ENCODE results near the gene DNAJC22.
"Not testable (repeated sequence)": the region's sequence is repeated elsewhere in the genome, so short reads cannot be mapped to it uniquely, and the experiment has no call there.

The DNAJC22 gene

GRCh38 chr12:49375406-49375805 is 28.7 kb downstream of the DNAJC22 start:
- H3K4me3 ChIP-seq (ENCODE audit: low read length): no peak overlapping the region
- no peak for DNase-seq (ENCODE audit: low read depth)
- TF ChIP-seq, protein P1, sequence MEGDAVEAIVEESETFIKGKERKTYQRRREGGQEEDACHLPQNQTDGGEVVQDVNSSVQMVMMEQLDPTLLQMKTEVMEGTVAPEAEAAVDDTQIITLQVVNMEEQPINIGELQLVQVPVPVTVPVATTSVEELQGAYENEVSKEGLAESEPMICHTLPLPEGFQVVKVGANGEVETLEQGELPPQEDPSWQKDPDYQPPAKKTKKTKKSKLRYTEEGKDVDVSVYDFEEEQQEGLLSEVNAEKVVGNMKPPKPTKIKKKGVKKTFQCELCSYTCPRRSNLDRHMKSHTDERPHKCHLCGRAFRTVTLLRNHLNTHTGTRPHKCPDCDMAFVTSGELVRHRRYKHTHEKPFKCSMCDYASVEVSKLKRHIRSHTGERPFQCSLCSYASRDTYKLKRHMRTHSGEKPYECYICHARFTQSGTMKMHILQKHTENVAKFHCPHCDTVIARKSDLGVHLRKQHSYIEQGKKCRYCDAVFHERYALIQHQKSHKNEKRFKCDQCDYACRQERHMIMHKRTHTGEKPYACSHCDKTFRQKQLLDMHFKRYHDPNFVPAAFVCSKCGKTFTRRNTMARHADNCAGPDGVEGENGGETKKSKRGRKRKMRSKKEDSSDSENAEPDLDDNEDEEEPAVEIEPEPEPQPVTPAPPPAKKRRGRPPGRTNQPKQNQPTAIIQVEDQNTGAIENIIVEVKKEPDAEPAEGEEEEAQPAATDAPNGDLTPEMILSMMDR (IDR thresholded peaks at IDR 0.05; ENCODE audit: insufficient read depth, low read depth, low read length, missing control alignments): no peak

- no peak overlapping the region for H3K4me3 ChIP-seq (ENCODE audit: low read length)
- no peak for DNase-seq (ENCODE audit: low read depth)
- TF ChIP-seq, protein P1 (IDR thresholded peaks at IDR 0.05; ENCODE audit: insufficient read depth, low read depth, low read length, missing control alignments): no peak
These were observed 30.7 kb downstream of the DNAJC22 start for GRCh38 chr12:49377386-49377785.

- not testable (repeated sequence) for DNase-seq (ENCODE audit: low read depth); H3K4me3 ChIP-seq (ENCODE audit: low read length)
These were observed 33.5 kb downstream of the DNAJC22 start for GRCh38 chr12:49380184-49380583.

GRCh38 chr12:49388682-49389386 is 42.1 kb downstream of the DNAJC22 start:
- H3K4me3 ChIP-seq (ENCODE audit: low read length): no peak overlapping the region
- TF ChIP-seq, protein P1 (IDR thresholded peaks at IDR 0.05; ENCODE audit: insufficient read depth, low read depth, low read length, missing control alignments): no peak
- DNase-seq (ENCODE audit: low read depth): no peak

GRCh38 chr12:49389387-49389703 is 42.7 kb downstream of the DNAJC22 start:
- TF ChIP-seq, protein P1 (IDR thresholded peaks at IDR 0.05; ENCODE audit: insufficient read depth, low read depth, low read length, missing control alignments): no peak
- no peak for DNase-seq (ENCODE audit: low read depth)
- no peak overlapping the region for H3K4me3 ChIP-seq (ENCODE audit: low read length)

DNA sequence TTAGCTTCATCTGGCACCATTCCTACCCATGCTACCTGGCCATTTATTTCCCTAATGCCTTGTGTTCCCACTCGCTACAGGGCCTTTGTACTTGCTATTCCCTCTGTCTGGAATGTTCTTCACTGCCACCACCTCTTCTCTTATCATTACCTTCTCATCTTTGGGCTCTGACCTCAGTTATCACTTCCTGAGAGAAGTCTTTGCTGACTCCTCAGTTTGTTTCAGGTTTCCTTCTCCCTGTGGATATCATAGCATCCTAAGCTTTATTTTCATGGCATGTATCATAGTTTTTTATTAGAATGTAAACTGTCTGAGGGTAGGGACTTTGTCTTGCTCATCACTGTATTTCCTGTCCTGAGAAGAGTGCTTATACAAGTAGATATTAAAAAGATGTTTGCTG is 50.3 kb downstream of the DNAJC22 start:
- TF ChIP-seq, protein P1 (IDR thresholded peaks at IDR 0.05; ENCODE audit: insufficient read depth, low read depth, low read length, missing control alignments): no peak
- H3K4me3 ChIP-seq (ENCODE audit: low read length): no peak overlapping the region
- no peak for DNase-seq (ENCODE audit: low read depth)

DNA sequence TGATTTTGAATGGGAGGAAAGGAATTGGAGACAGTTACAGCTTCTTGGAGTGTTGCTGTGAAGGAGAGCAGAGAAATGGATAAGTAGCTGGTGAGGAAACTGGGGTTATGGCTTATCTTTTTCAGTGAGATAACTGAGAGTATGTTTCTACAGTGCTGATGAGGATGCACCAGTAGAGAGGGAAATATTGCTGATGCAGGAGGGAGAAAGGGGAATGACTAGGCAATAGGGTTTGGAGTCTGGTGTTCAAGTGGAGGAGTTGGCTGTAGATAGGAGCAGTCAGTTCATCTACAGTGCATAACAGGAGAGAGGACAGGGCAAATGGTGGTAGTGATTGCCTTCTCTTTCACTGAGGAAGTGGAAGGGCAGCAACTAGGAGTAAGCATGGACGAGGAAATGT is 53.6 kb downstream of the DNAJC22 start:
- TF ChIP-seq, protein P1 (IDR thresholded peaks at IDR 0.05; ENCODE audit: insufficient read depth, low read depth, low read length, missing control alignments): no peak

More for the DNA sequence above, 53.6 kb downstream of the DNAJC22 start:
- H3K4me3 ChIP-seq (ENCODE audit: low read length): no peak overlapping the region
- no peak for DNase-seq (ENCODE audit: low read depth)
